Keratinocyte (primary cell): ENCODE results near the gene SCP2. TPM values are rescaled to one million over a fixed set of nuclear protein-coding genes. Genes with fewer than 3 reads are reported as not detected.

Experiments
- DNase-seq: peaks from one replicate; pipeline ENCODE4 v3.0.0-alpha.2; 2011; ENCODE audit warnings: low read depth, missing footprints, low spot score
- FAIRE-seq: peaks from 2 replicates; lab custom pipeline; 2011; peaks lifted over from hg19 to GRCh38; lab: Jason Lieb, UNC
- H2AFZ ChIP-seq: 2 replicates; pipeline ENCODE4 v1.6.0; 2012; ENCODE audit warnings: low read length, control low read depth, inconsistent platforms; ENCODE audit not compliant: control insufficient read depth
- H3K27ac ChIP-seq: 2 replicates; pipeline ENCODE4 v1.5.1; 2011; ENCODE audit warnings: low read length; ENCODE audit not compliant: control insufficient read depth, insufficient read depth
- H3K27me3 ChIP-seq: 3 replicates; pipeline ENCODE4 v1.6.0; 2011; ENCODE audit warnings: low read length; ENCODE audit not compliant: control insufficient read depth, insufficient read depth; ENCODE audit errors: extremely low read depth
- H3K36me3 ChIP-seq, 2 experiments: 2 replicates in 1 of 2; 3 replicates in 1 of 2; pipeline ENCODE4 v1.5.1; 2011; ENCODE audit warnings: low read length in 2 of 2, mild to moderate bottlenecking in 1 of 2; ENCODE audit not compliant: control insufficient read depth in 2 of 2, insufficient read depth in 2 of 2; ENCODE audit errors: extremely low read depth in 1 of 2
- H3K4me1 ChIP-seq: 3 replicates; pipeline ENCODE4 v1.5.1; 2011; ENCODE audit warnings: low read length; ENCODE audit not compliant: control insufficient read depth, insufficient read depth; ENCODE audit errors: extremely low read depth
- H3K4me2 ChIP-seq: 3 replicates; pipeline ENCODE4 v1.6.0; 2011; ENCODE audit warnings: low read depth, low read length; ENCODE audit not compliant: control insufficient read depth, insufficient read depth; ENCODE audit errors: extremely low read depth
- H3K4me3 ChIP-seq, 3 experiments: fragments of 200-600 bp in 1 of 3; sonication (generic) in 1 of 3; 2 replicates in 2 of 3; 3 replicates in 1 of 3; pipeline ENCODE4 v1.5.1; 2011 to 2016; ENCODE audit warnings: low read length in 3 of 3, mild to moderate bottlenecking in 3 of 3, control low read depth in 2 of 3, inconsistent platforms in 1 of 3, low read depth in 1 of 3, mixed read lengths in 1 of 3, mixed run types in 1 of 3, moderate library complexity in 1 of 3; ENCODE audit not compliant: control insufficient read depth in 2 of 3, insufficient read depth in 2 of 3; ENCODE audit errors: extremely low read depth in 1 of 3
- H3K79me2 ChIP-seq: 2 replicates; pipeline ENCODE4 v1.6.0; 2012; ENCODE audit warnings: low read length; ENCODE audit not compliant: control insufficient read depth, insufficient read depth
- H3K9ac ChIP-seq: 3 replicates; pipeline ENCODE4 v1.6.0; 2011; ENCODE audit warnings: low read length; ENCODE audit not compliant: control insufficient read depth, insufficient read depth; ENCODE audit errors: extremely low read depth
- H3K9me1 ChIP-seq: 3 replicates; pipeline ENCODE4 v1.6.0; 2011; ENCODE audit warnings: low read length; ENCODE audit not compliant: control insufficient read depth, insufficient read depth; ENCODE audit errors: extremely low read depth
- H3K9me3 ChIP-seq: 2 replicates; pipeline ENCODE4 v1.5.1; 2012; ENCODE audit warnings: low read depth, low read length; ENCODE audit not compliant: control insufficient read depth
- H4K20me1 ChIP-seq: 3 replicates; pipeline ENCODE4 v1.6.0; 2011; ENCODE audit warnings: low read length; ENCODE audit not compliant: control insufficient read depth, insufficient read depth; ENCODE audit errors: extremely low read depth
- EZH2 ChIP-seq: IDR thresholded peaks from one replicate; pipeline ENCODE4 v1.6.1; 2012; ENCODE audit warnings: inconsistent platforms, mild to moderate bottlenecking, low read length, moderate library complexity
- dilution Hi-C: fragments of 300-500 bp; cut with MboI; formaldehyde crosslinking; loops from one replicate; pipeline ENCODE4 v1.7.0; 2020; ENCODE audit warnings: low sequenced_read_pairs; ENCODE audit not compliant: extremely low pct_ligation_motif_present
- polyA plus RNA-seq, 5 experiments: library from polyadenylated mRNA; depleted of rRNA in 3 of 5; stranded (reverse) in 3 of 5; stranded (forward) in 1 of 5; unstranded in 1 of 5; fragments of >200 nt; gene quantifications; 1 replicate in 1 of 5; 2 replicates in 3 of 5; 3 replicates in 1 of 5; pipeline versions ENCODE4 v1.2.1 to v1.2.3, GENCODE V29; 2011 to 2012; ENCODE audit warnings: missing spikeins in 2 of 5, low read depth in 1 of 5, low replicate concordance in 1 of 5
- TF ChIP-seq, protein P1 (sequence below), 3 experiments: IDR thresholded peaks in 1 of 3; conservative IDR thresholded peaks in 1 of 3; optimal IDR thresholded peaks in 1 of 3; 2 replicates in 2 of 3; 3 replicates in 1 of 3; pipeline versions ENCODE3 to v1.5.1; 2011; ENCODE audit warnings: low read length in 3 of 3, mild to moderate bottlenecking in 3 of 3, moderate library complexity in 2 of 3, control low read depth in 1 of 3, inconsistent platforms in 1 of 3; ENCODE audit not compliant: insufficient read depth in 2 of 3; ENCODE audit errors: extremely low read depth in 1 of 3

SCP2 gene
- polyA plus RNA-seq, 1 donor (not counting 4 experiments of a cell fraction or from before 2014, with no cell fraction given): 116 TPM

GRCh38 chr1:53011175-53011574 lies 84.1 kb downstream of the SCP2 start:
- H3K9me3 ChIP-seq: no peaks in the 10 kb centered on the region
- H3K9ac ChIP-seq: no peak overlapping the region
- H3K4me3 ChIP-seq: no peak overlapping the region
- TF ChIP-seq, protein P1, sequence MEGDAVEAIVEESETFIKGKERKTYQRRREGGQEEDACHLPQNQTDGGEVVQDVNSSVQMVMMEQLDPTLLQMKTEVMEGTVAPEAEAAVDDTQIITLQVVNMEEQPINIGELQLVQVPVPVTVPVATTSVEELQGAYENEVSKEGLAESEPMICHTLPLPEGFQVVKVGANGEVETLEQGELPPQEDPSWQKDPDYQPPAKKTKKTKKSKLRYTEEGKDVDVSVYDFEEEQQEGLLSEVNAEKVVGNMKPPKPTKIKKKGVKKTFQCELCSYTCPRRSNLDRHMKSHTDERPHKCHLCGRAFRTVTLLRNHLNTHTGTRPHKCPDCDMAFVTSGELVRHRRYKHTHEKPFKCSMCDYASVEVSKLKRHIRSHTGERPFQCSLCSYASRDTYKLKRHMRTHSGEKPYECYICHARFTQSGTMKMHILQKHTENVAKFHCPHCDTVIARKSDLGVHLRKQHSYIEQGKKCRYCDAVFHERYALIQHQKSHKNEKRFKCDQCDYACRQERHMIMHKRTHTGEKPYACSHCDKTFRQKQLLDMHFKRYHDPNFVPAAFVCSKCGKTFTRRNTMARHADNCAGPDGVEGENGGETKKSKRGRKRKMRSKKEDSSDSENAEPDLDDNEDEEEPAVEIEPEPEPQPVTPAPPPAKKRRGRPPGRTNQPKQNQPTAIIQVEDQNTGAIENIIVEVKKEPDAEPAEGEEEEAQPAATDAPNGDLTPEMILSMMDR (optimal IDR thresholded peaks at IDR 0.05 in 1 of 3, IDR thresholded peaks at IDR 0.05 in 1 of 3, conservative IDR thresholded peaks at IDR 0.05 in 1 of 3; ENCODE audit: extremely low read depth in 1 of 3, insufficient read depth in 2 of 3, low read length in 3 of 3): no peak
- no peak for TF ChIP-seq EZH2
- H3K36me3 ChIP-seq: no peaks in the 10 kb centered on the region
- dilution Hi-C loops: no loop called here
- no peaks in the 10 kb centered on the region for H3K9me1 ChIP-seq
- H3K27ac ChIP-seq: no peak overlapping the region
- H4K20me1 ChIP-seq: no peaks in the 10 kb centered on the region
- no peak overlapping the region for H3K4me2 ChIP-seq
- FAIRE-seq (no peak), DNase-seq (no peak)
- no peak overlapping the region for H2AFZ ChIP-seq
- peaks cover 8% of the 10 kb centered on the region for H3K4me1 ChIP-seq
- H3K79me2 ChIP-seq: peaks cover 7% of the 10 kb centered on the region
- H3K27me3 ChIP-seq: no peaks in the 10 kb centered on the region

GRCh38 chr1:53014791-53015507 lies 87.9 kb downstream of the SCP2 start:
- peak; percentile 75 for DNase-seq
- Histone ChIP-seq H3K36me3 (no peaks in the 10 kb centered on the region), H3K9me3 (no peaks in the 10 kb centered on the region), H3K27ac (peak overlapping the region; percentile 49), H3K79me2 (peaks cover 7% of the 10 kb centered on the region), H3K4me3 (peak overlapping the region; percentile 52 to 93 (median 89)), H3K9me1 (no peaks in the 10 kb centered on the region), H3K4me1 (peaks cover 14% of the 10 kb centered on the region), H4K20me1 (no peaks in the 10 kb centered on the region), H3K27me3 (no peaks in the 10 kb centered on the region), H3K9ac (peak overlapping the region; percentile 68), H2AFZ (peak overlapping the region; percentile 89), H3K4me2 (peak overlapping the region; percentile 83)
- dilution Hi-C loops: no loop called here
- peak; percentile 84 for FAIRE-seq
- TF ChIP-seq, protein P1 (optimal IDR thresholded peaks at IDR 0.05 in 1 of 3, IDR thresholded peaks at IDR 0.05 in 1 of 3, conservative IDR thresholded peaks at IDR 0.05 in 1 of 3; ENCODE audit: extremely low read depth in 1 of 3, insufficient read depth in 2 of 3, low read length in 3 of 3): no peak
- no peak for TF ChIP-seq EZH2
